Stimulated activated CD8-positive, alpha-beta memory T cell treated with anti-CD3 and anti-CD28 coated beads, Interleukin-15, amount 100 ng/mL, for 4 hours (primary cell): ENCODE results near the gene SPDL1.

Source experiments
- DNase-seq, 2 donors: peaks; one replicate each; pipeline ENCODE4 v3.0.0-alpha.2; 2020; ENCODE audit warnings: low read depth in 2 of 2

The SPDL1 gene

DNA sequence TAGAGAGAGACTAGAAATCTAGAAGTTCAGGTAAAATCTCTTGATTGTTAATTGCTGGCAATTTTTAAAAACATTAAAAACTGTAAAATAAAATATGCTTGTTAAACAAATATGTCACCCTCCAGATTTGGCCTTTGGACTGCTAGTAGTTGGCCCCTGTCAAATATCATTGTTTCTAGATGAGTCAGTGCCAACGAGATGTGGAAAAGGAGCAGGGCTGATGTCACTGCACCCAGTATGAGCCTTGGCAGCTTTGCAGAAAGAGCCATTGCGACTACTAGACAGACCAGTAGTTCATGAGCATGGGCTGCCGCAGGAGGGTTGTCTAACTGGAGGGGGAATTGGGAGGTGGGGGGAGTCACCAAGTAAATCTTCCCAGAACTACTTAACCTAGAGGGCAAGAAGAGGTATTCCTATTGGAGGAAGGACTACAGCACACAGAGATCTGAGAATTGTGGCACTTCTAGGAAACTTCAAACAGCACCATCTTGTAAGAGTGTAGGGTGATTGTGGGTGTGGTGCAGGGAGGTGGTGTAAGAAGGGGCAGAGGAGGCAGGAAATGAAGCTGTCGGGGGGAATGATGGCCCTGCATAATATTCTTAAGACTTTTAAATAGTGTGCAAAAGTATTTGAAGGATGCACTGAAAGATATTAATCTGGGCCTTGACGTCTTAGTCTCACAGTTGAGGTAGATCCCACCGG is 46.4 kb downstream of the SPDL1 start:
- no peak for DNase-seq

GRCh38 chr5:169631360-169631759 is 47.8 kb downstream of the SPDL1 start:
- DNase-seq: no peak

- no peak for DNase-seq
Measured at GRCh38 chr5:169632946-169633345, 49.4 kb downstream of the SPDL1 start.

GRCh38 chr5:169634606-169635005 is 51.0 kb downstream of the SPDL1 start:
- no peak for DNase-seq

DNA sequence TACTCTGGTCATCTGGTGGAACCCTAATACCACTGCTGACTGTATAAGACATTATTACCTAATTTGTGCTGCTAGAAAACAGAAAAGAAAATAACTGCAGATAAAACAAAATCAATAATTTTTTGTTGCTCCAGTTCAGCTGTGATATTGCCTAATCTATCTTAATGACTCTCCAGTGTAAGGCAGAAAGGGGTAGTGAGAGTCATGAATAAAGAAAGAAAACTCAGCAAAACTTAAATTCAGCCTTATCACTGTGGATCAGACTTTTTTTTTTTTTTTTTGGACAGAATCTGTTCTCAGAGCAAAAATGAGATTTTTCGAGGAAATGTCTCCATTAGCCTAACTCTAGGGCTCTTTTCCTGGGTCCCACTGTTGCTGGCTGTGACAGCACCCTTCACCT is 52.4 kb downstream of the SPDL1 start:
- DNase-seq: no peak

GRCh38 chr5:169636477-169637084 is 53.0 kb downstream of the SPDL1 start:
- no peak for DNase-seq

GRCh38 chr5:169637085-169637548 is 53.5 kb downstream of the SPDL1 start, which contains the start of gene DOCK2:
Gene DOCK2 (plus strand): TSS chr5:169637275. CDS start chr5:169637327, 52 bp downstream.
- DNase-seq: peak; percentile 50 to 51

DNA sequence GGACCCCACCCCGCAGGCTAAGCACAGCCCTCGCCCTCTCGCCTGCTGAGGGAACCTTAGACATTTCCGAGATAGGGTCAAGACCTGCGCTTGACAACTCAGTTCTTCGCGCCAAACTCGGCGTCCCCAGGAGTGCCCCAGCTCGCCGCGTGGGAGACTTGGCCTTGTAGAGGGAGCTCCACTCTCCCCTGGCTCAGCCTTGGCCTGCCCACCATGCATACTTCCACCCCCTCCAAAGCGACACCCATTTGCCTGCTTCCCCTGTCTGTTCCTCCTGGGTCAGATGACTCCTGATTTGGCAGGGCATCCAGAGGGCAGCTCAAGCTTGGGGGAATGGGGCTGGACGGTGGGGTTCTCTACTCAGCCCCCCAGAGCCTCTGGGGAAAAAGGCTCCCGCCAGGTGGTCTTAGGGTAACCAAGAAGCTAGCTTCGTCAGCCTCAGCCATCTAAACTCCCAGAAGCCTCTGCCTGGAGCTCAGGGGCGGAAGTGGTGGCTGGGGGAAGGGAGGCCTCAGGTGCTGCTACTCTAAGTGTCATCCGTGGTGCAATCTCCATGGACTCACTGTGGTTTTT is 54.1 kb downstream of the SPDL1 start:
- DNase-seq: peak; percentile 48 to 57

- no peak for DNase-seq
Measured at GRCh38 chr5:169641253-169641652, 57.7 kb downstream of the SPDL1 start.

- no peak for DNase-seq
Measured at GRCh38 chr5:169646856-169647255, 63.3 kb downstream of the SPDL1 start.

DNA sequence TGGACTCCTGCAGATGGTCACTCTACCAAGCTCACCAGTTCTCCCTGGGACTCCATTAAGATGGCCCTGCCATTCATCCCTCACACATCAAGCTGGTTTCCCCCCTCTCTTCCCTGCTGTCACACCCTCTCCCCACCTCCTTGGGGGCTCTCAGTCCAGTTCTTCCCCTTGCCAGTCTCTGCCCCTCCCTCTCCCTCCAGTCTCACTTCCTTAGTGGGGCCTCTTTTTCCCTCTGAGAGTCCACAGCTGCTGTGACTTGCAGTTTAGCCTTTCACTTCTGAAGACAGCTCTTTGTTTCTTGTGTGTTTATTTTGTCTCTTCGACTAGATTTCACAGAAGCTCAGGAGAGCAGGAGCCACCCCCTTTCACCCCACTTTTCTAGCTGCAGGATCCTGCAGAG is 64.0 kb downstream of the SPDL1 start:
- DNase-seq: no peak

DNA sequence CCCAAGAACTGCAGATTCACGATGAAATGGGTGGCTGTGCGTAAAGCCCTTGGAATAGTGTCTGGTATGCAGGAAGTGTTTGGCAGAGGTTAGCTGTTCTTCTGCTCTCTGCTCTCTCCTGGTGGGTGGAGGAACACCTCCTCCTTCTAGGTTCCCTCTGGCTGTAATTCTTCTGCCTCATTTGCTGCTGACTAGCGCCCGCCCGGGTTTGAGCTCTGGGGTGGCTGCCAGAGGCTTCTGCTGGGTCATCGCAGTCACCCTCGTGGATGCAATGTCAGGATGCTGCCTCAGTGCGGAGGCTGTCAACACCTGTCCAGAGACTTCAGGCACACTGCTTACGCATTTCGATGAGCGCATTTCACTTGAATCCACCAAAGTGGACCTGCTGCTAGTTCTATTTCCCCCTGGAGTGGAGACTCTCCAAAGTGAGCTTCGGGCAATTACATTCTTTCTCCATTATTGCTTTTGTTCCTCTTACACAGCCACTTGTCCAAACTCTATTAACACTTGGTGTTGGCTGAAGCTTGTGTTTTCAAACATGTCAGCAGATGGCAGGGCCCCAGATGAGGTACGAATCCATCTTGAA is 65.2 kb downstream of the SPDL1 start:
- DNase-seq: no peak

GRCh38 chr5:169649486-169649885 is 65.9 kb downstream of the SPDL1 start:
- no peak for DNase-seq

DNA sequence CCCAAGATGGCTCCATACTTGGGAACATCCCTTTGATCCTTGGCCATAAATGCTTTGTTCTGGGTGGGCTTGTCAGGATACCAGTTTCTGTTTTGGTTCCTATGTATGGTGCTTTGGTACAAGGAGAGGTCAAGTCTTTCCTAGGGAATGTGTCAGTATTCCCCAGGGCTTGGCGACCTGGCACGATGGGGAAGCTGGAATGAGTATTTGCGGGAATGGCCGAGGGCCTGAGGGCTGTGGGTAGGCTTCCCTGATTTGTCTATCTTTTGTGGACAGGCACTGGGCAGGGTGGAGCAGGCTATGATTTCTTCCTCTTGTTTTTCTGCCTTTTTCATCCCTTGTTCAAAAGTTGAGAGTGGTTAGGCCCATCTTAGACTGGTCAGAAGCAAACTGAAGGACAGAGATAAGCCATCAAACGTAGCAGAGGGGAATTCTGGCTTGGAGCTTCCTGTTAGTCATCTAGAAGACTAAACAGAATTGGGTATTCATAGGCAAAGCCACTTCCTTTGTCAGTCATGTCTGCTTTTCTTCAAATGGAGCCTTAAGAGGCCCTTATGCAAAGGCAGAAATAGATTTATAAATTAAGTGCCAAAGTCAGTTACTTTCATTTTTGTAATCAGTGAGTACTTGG is 67.2 kb downstream of the SPDL1 start:
- DNase-seq: no peak

DNA sequence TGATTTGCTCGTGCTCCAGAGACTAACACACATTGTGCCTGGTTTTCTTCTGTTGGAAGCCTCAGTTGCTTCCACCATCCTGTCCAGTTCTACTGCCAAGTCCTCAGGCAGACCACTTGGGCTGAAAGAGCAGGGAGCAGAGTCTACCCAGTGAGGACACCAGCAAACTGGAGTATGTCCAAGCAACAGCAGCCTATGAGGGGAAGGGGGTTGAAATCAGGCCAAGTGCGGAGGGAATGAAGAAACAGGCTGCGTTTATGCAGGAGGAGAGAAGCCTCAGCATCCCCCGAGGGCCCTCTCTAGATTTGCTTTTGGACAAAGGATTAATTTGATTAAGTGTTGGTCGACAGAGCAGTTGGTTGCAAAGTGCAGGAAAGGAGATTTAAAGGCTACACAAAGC is 68.0 kb downstream of the SPDL1 start:
- DNase-seq: no peak

- no peak for DNase-seq
Measured at GRCh38 chr5:169652057-169652456, 68.5 kb downstream of the SPDL1 start.

DNA sequence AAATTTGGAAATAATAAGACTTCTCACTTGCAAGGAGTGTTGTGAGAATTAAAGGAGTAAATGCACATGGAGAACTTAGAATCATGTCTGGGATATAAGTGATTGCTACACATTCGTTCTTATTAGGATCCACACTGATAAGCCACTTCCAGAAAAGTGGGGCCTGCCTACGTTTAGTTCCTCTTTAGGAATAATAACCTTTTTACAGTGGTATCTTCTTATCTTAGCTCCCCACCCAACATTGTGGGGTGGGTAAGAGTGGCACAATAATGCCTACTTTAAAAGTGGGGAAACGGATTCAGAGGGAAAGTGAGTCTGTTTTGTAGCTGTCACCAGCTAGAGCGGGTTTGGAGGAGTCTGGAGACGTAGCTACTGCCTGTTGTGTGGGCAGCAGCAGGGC is 69.5 kb downstream of the SPDL1 start:
- no peak for DNase-seq
